Measurements from ENCODE around the gene ATF7. TPM values are rescaled to one million over a fixed set of nuclear protein-coding genes. Genes with fewer than 3 reads are reported as not detected.

The ATF7 gene
- polyA plus RNA-seq, 3 donors = 38.8 to 47.9 (median 39.0) TPM

DNA sequence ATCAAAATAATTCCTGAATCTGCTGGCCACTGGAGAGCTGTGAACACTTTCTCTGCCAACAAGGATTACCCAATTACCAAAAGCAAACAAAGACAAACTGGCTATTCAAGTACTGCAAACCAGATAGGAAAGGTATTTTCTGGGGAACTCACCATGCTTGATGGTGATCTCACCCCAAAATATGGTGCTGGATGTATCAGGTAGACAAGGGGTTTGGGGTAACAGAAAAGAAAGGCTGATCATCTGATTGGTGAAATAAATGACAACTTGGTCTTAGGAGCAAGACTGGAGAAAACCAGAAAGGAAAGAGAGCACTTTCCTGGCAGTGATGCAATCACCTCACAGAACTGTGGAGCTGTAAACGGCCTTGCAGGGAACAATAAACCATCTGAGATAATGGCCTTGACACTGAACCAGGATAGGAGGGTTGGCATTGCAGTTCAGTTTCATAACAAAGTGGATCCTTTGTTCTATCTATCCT lies 87.9 kb downstream of the ATF7 start:
- DNase-seq (ENCODE audit: low read depth in 3 of 3, low spot score in 2 of 3) = no peak

DNA sequence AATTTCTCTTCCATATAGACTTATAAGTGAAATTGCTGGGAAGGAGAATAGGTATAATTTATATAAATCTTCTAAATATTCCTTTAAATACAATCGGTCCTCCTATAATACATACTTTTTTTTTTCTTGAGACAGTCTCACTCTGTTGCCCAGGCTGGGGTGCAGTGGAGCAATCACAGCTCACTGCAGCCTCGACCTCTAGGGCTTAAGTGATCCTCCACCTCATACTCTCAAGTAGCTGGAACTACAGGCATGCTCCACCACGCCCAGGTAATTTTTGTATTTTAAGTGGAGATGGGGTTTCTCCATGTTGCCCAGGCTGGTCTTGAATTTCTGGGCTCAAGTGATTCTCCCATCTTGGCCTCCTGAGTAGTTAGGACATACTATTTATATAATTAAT lies 89.2 kb downstream of the ATF7 start:
- DNase-seq (ENCODE audit: low read depth in 3 of 3, low spot score in 2 of 3) = no peak

DNA sequence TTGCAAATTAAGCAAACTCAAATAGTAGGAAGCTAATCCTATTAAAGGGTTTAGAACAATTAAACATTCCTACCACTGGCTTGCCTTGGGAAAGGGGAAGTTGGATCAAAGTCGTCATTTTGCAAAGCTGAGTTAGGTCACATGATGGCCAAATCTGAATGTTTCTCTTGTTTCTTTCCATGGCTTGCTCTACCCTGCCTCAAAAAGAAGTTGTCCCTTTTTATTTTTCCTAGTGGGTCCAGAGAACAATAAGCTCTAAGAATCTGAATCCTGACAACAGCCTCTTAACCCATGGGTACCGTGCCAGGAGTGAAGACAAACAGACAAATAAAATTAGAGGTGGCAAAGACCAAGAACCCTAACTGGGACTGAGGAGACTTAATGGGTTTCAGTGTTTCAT lies 92.7 kb downstream of the ATF7 start:
- DNase-seq (ENCODE audit: low read depth in 3 of 3, low spot score in 2 of 3) = no peak

DNA sequence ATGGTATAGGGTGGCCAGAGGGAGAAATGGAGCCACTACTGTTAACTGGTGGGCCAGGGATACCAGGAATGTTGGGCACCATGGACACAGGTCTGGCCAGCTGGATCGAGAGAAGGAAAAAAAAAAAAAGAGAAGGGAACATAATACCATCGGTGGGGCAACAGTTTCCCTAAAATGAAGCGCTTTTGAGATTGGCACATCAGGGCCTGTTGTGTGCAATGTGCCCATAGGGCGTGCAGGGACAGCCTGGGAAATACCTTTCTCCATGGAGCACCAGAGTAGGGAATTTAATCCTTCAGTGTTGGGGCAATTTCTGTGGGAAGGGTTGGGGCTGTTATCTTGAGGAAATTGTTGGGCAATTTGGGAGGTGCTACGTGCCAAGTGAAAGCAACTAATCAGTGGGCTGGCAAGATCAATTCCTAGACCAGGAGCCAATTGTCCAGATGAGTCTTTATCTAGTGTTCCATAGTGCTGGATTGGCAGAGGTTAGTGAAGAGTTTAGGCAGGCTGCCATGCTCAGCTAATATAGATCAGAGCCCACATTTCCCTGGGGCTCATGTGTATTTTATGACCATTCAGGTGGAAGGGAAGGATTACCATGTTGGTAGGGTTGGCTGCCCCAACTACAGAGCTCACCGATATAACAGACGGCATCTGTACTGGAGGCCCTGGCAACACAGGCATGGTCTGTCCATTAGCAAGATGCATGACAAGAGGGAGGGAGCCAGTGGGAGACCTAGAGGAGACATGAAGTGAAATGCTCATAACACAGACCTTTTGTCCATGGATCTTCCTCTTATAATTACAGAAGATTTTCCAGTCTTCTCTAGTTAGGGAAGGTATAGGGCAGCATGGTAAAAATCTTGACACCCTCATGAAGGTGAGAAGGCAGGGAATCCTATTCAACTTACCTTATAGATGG lies 93.4 kb downstream of the ATF7 start:
- no peak for DNase-seq (ENCODE audit: low read depth in 3 of 3, low spot score in 2 of 3)

DNA sequence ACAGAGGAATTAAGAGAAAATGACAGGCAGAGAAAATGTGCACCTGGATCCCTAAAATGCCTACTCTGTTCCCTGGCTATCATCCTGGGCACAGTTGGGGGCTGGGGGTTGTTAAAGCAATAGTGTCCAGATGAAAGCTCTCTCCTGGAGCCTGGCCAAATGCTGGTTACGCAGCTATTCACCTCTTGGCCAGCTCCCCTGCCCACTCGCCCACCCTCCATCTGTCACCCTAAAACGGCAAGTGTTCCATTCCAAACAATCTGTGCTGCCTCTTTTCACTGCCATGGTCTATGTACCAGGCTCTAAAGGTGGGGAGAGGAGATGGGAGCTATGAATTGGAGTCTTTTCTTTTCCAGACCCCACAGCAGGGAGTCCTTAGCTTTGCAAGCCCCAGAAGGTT lies 94.2 kb downstream of the ATF7 start:
- no peak for DNase-seq (ENCODE audit: low read depth in 3 of 3, low spot score in 2 of 3)

DNA sequence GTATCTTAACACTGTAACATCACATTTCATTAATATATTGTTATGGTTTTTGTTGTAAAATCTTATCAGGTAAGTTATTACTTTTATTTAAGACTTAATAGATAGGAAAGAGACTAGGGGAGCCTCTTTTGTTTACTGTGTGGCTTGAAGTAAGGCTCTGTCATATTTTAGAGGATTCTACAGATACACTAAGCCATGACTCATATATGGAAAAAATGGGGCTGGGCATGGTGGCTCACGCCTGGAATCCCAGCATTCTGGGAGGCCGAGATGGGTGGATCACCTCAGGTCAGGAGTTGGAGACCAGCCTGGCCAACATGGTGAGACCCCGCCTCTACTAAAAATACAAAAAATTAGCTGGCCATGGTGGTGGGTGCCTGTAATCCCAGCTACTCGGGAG lies 95.3 kb downstream of the ATF7 start:
- DNase-seq (ENCODE audit: low read depth in 3 of 3, low spot score in 2 of 3) = no peak

DNA sequence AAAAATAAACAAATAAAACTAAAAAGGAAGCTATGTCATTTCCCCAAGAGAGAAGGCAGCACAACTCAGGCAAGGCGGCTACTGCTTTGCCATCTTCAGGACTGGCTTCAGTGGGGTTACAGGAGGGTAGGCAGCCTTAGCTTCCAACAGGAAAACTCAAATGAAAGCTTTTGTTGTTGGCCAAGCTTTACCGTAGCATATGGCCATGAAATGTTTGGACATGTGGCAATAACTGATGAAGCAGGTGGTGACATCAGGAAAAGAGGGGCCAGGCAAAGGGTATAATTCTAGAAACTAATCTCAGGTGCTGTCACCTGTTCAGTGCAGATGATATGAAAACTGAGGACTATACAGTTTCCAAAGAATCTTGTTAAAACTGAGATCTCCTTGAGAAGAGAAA lies 96.1 kb downstream of the ATF7 start:
- DNase-seq (ENCODE audit: low read depth in 3 of 3, low spot score in 2 of 3) = no peak

DNA sequence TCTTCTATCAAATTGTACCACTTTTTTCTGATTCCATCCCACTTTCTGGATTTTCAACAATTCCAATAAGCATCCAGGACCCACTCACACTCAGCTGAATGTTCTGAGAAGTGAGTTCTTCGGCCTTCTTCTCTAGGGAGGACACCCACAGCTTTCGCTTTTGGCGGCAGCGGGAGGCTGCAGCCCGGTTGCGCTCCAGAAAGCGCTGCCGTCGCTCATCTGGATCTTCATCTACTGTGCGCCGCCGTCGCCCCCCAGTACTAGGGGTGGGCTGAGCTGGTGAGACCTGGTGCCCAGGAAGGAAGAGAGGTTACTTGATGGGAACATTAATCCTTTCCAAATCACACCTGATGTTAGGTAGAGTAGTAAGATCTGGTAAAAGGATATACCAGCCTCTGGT lies 101.7 kb downstream of the ATF7 start:
- DNase-seq (ENCODE audit: low read depth in 3 of 3, low spot score in 2 of 3) = no peak

DNA sequence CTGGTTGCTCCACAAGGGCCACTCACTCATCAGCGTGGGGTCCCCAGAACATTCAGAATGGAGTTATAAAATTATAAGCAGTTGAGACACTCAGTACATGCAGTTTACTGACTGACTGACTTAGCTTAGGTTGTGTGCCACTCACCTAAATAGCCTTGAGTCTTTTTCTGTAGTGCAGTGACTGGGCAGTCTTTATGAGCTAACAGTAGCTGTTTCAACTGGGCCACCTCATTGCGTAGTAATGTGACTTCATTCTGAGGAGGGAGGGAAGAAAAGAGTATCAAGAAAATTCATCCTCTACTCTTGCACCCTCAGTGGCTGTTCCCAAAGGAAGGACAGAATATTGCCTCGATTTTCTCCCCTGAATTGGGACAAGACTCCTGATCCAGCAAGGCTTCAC lies 103.1 kb downstream of the ATF7 start:
- no peak for DNase-seq (ENCODE audit: low read depth in 3 of 3, low spot score in 2 of 3)

DNA sequence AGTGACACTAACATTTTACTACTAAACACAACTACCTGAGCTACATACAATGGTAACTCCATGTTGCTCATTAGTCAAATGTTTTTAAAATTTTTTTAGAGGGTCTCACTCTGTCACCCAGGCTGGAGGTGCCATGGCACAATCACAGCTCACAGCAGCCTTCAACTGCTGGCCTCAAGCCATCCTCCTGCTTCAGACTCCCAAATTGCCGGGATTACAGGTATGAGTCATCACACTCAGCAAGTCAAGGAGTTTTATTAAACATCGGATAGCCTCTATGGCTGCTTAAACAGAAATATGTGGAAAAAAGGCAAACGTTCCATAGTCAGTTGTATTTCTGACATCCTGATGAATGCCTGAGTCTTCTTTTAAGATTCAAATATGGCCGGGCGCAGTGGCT lies 107.8 kb downstream of the ATF7 start:
- no peak for DNase-seq (ENCODE audit: low read depth in 3 of 3, low spot score in 2 of 3)

DNA sequence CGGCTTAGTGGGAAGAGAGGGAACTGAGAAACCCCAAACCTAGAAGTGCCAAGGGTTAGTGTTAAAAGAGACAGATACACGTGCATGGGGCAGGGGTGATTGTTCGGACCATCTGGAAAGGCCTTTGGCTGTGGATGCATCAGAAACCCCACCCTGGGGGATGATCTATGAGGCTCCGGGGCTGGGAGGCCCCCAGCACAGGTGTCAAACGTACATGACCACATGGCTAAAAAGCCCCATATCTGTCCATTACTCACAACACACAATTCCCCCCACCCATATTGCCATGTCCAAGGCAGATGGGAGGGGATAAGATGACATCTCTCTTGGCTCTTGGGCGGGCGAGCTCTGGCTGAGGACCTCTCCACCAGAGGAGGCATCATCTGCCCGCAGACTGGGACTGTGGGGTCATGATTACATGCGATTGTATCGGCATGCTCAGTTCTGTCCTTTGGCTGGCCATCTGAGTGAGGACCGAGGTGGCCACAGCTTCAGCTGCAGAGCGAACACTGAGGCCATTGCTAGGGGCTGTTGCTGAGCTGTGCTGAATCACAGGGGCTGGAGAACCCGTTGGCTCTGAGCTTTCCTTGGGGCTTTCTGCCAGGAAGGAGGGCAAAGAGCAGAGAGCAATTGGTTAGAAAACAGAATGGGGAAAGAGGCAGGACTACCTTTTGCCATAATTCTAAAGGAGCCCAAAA lies 109.3 kb downstream of the ATF7 start:
- DNase-seq (ENCODE audit: low read depth in 3 of 3, low spot score in 2 of 3) = no peak

DNA sequence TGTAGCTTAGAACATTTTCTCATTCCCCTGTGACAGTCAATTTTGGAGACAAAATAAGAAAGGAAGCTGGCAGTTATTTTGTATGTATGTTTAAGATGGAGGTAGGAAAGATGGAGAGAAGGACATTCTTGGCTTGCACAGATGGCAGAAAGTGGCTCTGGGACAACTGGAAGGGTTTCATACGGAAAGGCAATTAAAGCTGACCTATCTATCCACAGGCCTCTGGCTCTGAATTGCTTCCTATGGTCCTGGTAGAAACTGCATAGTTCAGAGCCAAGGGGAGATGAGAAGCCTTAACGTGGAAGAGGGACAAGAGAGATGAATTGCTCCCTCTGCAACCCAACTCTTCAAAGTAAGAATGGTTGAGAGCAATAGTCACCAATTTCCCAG lies 110.9 kb downstream of the ATF7 start:
- DNase-seq (ENCODE audit: low read depth in 3 of 3, low spot score in 2 of 3) = no peak

DNA sequence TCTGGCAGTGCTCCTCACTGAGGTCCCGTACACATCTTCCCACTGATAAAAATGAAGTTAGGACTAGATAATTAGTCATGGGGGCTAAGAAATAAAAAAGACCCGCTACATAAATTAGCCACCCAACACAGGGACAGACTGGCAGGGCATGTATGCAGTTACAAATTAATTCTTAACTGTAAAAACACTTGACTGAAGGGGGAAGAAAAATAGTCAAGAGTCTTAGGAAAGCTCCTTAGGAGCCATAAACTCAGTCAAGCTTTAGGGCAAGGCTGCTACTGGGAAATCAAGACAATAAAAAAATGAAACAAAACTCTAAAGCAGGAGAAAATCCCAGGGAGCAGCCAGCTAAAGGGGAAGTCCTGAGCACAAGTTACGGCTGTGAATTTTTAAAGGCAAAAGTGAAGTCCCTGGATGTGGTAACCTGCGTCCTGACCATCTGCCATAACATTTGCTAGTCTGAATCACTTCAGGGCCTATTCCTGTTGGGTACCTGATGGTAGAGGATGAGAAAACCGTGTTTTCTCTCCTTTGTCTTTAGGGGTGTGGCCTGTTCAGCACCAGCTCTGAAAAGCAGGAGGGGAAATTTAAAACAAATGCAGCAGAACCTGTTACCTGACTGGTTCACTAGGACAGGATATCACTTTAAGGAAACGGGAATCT lies 111.4 kb downstream of the ATF7 start:
- DNase-seq (ENCODE audit: low read depth in 3 of 3, low spot score in 2 of 3) = no peak

DNA sequence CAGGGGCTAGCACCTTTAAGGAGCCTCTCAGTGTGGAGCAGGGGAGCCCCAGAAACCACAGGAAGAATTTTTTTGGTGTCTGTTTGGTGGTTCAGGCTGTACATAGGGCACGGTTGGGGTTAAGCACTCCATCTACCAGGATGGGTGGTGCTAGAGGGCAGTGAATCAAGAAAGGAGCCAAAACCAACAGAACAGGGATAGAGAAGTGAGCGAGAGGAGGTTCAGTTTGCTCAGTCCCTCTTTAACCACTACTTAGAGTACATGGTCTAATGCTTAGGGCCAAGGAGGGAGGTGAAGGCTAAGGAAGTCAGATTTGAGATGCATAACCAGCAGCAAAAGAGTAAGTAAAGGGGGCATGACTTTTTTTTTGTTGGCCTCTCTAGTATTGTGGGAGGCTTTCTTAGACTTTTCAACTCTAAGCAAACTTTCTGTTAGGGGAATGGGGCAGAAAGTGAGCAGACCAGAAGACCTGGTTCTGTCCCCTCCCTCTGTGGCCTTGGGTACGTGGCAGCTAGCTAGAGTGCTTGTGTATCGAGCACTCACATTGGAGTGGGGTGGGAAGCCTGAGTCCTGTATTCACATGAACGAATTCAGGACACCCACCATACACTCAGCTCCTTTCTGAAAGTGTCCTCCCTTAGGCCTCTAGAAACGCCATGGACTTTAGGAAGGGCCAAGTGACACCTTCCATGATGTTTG lies 112.3 kb downstream of the ATF7 start:
- DNase-seq (ENCODE audit: low read depth in 3 of 3, low spot score in 2 of 3) = no peak

DNA sequence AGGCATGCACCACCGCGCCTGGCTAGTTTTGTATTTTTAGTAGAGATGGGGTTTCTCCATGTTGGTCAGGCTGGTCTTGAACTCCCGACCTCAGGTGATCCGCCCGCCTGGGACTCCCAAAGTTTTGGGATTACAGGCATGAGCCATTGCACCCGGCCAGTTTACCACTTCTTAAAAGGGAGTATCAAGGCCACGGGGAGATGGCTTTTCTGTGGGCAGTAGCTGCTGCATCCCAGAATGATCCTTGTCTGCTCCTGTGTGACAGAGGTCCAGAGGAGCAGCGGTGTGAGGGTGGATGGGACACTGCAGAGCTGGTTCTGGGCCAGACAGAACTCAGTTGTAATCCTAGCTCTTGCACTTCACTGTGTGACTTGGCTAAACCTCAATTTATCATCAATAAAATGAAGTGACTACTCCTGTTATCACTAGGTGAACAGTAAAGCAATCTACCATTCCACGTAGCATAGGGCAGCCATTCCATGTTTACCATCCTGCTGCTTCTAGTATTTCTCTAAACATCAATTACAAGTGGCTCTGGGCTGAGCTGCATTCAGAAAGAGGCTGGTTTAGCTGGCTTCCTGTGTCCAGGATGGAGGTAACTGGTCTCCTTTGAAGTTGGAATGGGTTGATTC lies 115.9 kb downstream of the ATF7 start:
- no peak for DNase-seq (ENCODE audit: low read depth in 3 of 3, low spot score in 2 of 3)

DNA sequence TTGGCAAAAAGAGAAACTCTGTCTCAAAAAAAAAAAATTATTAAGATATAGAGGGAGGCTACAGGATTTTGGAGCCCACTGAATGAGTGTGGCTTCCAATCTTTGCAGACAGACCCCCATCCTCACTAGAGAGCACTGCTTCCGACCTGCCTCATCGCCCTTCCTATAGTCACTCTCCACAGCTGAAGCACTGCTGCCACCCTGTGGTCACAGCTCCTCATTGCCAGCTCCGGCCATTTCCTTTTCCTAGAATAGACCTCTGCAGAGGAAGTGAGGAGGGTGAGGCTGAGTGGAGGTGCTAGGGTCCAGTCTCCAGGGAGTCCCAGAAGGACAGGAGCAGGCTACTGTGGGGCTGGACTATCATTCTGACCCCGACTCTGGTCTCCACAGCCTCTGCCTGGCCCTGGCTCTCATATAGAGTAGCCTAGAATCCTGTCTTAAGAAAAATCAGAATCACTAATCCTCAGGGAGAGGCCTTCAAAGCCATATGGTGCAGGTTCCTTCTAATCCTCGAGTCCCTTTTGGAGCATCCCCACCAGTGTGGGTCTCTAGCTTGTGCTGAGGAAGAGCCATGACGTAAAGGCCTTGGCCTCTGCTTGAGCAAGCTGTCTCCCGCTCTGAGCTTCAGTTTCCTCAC lies 117.5 kb downstream of the ATF7 start:
- peak in 2 of 3 donors; percentile 72 to 79 for DNase-seq (ENCODE audit: low read depth in 3 of 3, low spot score in 2 of 3)

DNA sequence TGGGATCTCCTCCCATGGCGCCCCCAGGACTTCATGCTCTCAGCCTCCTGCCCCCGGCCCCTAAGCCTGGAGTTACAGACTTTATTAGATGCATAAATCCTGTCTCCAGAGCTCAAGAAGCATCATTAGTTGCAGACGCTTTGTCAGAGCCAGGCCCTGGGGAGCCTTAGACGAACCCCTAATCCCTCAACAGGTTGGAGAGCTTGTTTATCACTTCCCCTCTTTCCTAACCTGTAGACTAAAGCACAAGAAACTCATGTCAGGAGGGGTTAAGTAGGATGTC lies 118.6 kb downstream of the ATF7 start:
- no peak for DNase-seq (ENCODE audit: low read depth in 3 of 3, low spot score in 2 of 3)

DNA sequence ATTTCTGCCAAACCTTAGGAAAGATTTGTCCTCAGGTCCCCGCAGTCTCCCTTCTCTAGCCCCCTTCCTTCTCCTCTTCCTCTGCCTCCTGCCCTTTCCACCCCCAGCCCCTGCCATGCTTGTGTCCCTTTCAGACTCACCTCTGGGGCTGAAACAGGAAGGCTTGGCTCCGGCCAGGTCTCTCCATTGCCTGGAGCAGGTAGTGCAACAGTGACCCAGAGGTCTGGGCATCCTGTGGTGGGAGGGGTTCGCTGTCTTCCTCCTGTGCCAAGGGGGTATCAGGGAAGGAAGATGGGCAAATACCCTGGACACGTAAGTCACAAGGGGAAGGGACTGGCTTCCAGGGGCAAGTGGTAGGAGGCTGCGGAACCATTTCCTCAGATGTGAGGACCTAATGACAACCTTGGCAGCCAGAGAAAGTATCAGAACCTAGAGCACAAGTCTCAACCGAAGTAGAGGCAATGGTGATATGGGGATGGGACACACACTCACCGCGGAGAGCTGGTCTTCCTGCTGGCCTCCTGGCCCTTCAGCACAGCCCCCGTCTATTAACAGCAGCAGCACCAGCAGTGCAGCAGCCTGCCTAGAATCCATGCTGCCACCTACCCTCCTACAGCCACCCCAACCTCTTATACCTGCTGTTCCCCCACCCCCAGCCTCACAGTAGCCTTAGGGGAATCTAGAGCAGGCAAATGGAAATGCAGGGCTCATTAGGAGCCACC lies 119.1 kb downstream of the ATF7 start, which contains the start of gene NPFF:
TSS of gene NPFF (minus strand) at position 604 of the 722 bp plus-strand sequence. CDS start at position 594, 10 bp downstream.
- DNase-seq (ENCODE audit: low read depth in 3 of 3, low spot score in 2 of 3) = no peak

DNA sequence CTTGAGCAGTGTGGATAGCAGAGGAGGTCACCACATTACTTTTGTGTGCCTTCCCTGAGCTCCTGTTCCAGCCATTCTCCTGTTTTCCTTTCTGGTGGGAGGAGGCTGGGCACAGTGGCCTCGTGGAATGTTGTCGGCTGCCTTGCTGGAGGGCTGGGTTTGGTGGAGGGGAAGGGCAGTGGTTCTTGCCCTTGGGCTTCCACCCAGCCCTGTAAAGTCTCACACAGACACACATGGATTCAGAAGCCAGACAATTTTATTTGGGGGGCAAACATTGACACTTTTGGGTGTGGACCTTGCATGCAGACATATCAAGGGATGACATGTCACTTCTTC lies 119.8 kb downstream of the ATF7 start:
- no peak for DNase-seq (ENCODE audit: low read depth in 3 of 3, low spot score in 2 of 3)
